ENCODE results near the gene ZFHX3. TPM values are rescaled to one million over a fixed set of nuclear protein-coding genes. Genes with fewer than 3 reads are reported as not detected.
"Not testable (repeated sequence)": the region's sequence is repeated elsewhere in the genome, so short reads cannot be mapped to it uniquely, and the experiment has no call there.

The ZFHX3 gene
- polyA plus RNA-seq, 3 donors from 2014 or later, result 0.05 to 1.4 (median 1.0) TPM

DNA sequence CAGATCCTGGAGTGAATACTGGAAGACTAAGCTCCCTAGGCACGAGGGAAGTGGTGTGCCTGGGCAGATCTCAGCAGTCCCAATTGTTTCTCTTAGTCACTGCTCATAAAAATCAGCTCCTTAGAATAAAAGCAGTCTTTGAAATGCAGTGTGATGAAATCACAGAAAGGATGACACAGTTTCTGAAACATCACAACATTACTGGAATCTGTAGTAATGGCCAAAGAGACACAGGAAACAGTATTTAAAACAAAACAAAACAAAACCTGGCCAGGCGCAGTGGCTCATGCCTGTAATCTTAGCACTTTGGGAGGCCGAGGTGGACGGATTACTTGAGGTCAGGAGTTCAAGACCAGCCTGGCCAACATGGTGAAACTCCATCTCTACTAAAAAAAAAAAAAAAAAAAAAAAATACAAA, 34.7 kb upstream of the ZFHX3 start:
- H3K27ac Mint-ChIP-seq; H3K9me3 Mint-ChIP-seq; H3K4me3 Mint-ChIP-seq; H3K36me3 Mint-ChIP-seq; DNase-seq; H3K27me3 Mint-ChIP-seq (ENCODE audit: low read depth in 3 of 3); H3K4me1 Mint-ChIP-seq: not testable (repeated sequence)

DNA sequence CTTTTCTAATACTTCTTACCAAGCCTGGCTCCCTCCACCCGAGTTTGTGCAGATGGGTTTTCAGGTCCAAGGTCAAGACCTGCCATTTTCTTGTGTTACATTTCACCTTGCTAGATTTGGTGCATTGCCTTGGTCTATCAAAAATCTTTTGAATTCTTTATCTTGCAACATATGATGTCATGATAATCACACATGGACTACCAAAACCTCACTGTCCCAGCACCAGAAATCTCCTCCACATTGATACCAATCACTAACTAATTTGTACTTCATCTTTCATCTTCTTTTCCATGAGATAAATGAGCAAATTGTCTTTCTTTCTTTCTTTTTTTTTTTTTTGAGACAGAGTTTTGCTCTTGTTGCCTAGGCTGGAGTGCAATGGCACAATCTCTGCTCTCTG, 33.0 kb upstream of the ZFHX3 start:
- no peak overlapping the region for H3K27ac Mint-ChIP-seq
- H3K4me3 Mint-ChIP-seq, result no peak overlapping the region
- no peaks in the 10 kb centered on the region for H3K9me3 Mint-ChIP-seq
- H3K36me3 Mint-ChIP-seq, result peaks cover 0 to 5% (median 0%) of the 10 kb centered on the region in 3 donors
- H3K4me1 Mint-ChIP-seq, result no peaks in the 10 kb centered on the region
- DNase-seq, result no peak
- H3K27me3 Mint-ChIP-seq (ENCODE audit: low read depth in 3 of 3), result peaks cover 0 to 9% (median 4%) of the 10 kb centered on the region in 3 donors

DNA sequence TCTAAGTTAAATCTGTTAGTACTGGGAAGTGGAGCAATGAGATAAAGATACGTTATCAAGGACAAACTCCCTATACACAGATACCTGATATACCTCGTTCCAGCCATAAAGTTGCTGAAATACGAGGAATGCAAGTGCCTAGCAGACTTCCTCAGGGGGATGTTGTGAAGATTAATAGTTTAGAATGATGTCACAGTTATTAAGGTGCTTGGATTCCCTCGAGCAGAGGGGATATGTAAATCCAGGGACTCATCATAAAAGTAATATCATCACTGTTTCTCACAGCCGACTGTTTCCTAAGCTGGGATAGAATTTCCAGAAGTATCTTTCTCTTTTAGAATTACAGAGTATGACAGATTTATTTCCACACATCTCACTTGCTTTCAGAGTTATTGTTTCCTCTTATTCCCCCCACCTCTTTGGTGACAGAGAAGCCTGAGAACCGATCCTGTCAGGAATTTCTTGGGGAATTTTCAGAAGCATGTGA, 28.4 kb upstream of the ZFHX3 start:
- Mint-ChIP-seq H3K36me3 (no peaks in the 10 kb centered on the region), H3K27me3 (ENCODE audit: low read depth in 3 of 3) (peaks cover 2 to 3% (median 2%) of the 10 kb centered on the region in 3 donors), H3K9me3 (peaks cover 0 to 2% (median 0%) of the 10 kb centered on the region in 6 donors), H3K4me1 (peaks cover under 1 to 2% of the 10 kb centered on the region in 2 donors), H3K27ac (no peak overlapping the region), H3K4me3 (no peak overlapping the region)
- DNase-seq, result no peak

DNA sequence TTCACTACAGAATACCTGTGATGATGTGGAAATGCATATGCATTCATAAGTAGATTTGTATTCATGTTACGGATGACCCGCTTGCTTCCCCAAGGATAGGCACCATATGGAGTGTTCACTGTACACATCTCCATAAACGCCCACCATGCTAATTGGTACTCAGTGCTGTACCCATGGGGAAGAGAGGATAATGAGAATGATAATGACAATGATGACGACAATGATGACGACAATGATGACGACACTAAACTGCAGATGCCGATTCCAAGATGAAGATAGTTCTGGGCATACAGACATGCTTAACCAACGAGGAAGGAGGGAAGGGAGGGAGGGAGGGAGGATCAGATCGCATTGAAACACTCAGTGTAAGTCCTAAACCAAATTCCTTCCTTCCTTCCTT, 26.5 kb upstream of the ZFHX3 start:
- Mint-ChIP-seq H3K27ac (no peak overlapping the region), H3K4me3 (no peak overlapping the region), H3K27me3 (ENCODE audit: low read depth in 3 of 3) (peaks cover 8 to 11% (median 8%) of the 10 kb centered on the region in 3 donors)

DNA sequence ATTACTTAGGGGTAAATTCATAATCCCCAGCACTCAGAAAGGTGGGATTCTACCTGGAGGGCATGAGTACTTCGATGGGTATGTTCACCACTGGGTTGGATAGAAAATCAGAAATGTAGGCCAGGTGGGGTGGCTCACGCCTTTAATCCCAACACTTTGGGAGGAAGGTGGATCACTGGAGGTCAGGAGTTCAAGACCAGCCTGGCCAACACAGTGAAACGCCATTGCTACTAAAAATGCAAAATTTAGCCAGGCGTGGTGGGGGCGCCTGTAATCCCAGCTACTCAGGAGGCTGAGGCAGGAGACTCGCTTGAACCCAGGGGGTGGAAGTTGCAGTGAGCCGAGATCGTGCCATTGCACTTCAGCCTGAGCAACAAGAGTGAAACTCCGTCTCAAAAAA, 24.1 kb upstream of the ZFHX3 start:
- H3K27me3 Mint-ChIP-seq (ENCODE audit: low read depth in 3 of 3), result peaks cover 12 to 15% (median 14%) of the 10 kb centered on the region in 3 donors
- H3K9me3 Mint-ChIP-seq, H3K36me3 Mint-ChIP-seq, H3K27ac Mint-ChIP-seq, DNase-seq, H3K4me3 Mint-ChIP-seq: not testable (repeated sequence)
- peaks cover 13 to 15% of the 10 kb centered on the region in 2 donors for H3K4me1 Mint-ChIP-seq

More for the DNA sequence above, 26.5 kb upstream of the ZFHX3 start:
- no peaks in the 10 kb centered on the region for H3K36me3 Mint-ChIP-seq
- peaks cover 0 to 2% (median 0%) of the 10 kb centered on the region in 6 donors for H3K9me3 Mint-ChIP-seq
- DNase-seq, result no peak
- H3K4me1 Mint-ChIP-seq, result peaks cover 13 to 15% of the 10 kb centered on the region in 2 donors

DNA sequence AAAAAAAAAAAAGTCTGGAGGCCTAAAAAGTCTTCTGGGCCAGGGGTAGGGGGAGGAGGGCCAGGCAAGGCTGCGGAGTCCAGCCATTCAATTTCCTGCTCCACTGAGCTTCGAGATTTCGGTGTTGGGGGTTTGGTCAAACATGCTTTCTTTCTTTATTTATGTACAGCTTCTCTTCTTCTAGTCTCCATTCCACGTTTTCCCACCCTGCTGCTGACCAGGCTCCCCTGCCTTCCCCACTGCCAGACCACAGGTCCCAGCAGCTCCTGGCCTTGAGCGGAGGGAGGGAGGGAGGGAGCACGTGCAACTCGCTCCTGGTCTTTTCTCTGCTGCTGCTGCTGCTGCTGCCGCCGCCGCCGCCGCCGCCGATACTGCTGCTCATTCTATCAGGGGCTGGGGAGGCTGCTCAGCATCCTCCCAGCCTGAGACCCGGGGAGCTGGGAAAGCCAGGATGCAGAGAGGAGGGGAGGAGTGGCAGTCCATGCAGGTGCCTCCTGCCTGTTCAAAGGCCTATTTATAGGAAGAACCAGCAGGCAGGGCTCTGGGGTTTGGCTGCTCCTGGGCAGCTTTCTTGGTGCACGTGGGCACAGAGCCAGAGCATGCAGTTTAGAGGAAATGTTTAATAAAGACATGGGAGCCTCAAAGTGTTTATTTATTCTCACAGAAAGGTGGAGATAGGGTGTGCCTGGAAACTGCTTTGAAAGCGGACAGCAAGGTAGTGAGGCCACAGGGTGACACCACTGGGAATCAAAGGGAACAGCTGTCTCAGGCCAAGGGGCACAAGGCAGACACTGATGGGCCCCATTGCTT, 23.4 kb upstream of the ZFHX3 start:
- H3K4me1 Mint-ChIP-seq, result peaks cover 13 to 15% of the 10 kb centered on the region in 2 donors
- no peaks in the 10 kb centered on the region for H3K36me3 Mint-ChIP-seq
- H3K9me3 Mint-ChIP-seq, result peaks cover 0 to 2% (median 0%) of the 10 kb centered on the region in 6 donors
- peak overlapping the region in 1 of 6 donors; percentile 46 for H3K27ac Mint-ChIP-seq
- DNase-seq, result no peak
- H3K4me3 Mint-ChIP-seq, result peak overlapping the region; percentile 54 to 85 (median 72)
- H3K27me3 Mint-ChIP-seq (ENCODE audit: low read depth in 3 of 3), result peaks cover 12 to 15% (median 14%) of the 10 kb centered on the region in 3 donors

DNA sequence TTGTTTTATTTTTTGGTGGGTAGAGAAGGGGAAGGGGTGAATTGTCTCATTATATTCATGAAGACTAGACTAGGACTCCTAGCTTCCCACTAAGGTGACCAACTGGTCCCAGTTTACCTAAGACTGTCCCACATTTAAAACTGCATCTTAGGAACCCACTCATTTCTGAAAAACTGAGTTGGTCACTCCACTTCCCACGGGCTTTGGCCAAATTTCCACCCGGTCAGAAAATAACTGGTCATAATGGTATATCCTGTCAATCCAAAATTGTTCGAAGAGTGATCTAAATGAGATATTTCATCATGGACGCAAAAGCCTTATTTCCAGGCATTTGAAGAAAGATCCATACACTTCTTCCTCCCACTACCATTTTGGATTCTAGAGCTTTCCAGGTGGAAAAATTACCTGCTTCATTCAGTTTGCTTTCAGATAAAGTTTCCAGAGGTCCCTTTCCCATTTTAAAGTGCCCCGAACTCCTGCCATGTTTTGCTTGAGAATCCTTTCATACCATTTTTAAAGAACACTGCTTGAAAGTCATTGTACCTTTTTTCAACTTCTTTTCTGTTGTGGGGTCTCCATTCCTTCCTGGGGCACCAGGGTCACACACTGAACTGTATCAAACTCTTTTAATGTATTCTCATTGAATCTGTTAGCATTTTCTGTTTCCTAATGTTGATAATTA, 21.8 kb upstream of the ZFHX3 start:
- Mint-ChIP-seq H3K36me3 (no peaks in the 10 kb centered on the region), H3K4me3 (peak overlapping the region in 2 of 5 donors; percentile 18 to 22), H3K27me3 (ENCODE audit: low read depth in 3 of 3) (peaks cover 19 to 22% (median 21%) of the 10 kb centered on the region in 3 donors), H3K27ac (no peak overlapping the region), H3K9me3 (peaks cover 0 to 2% (median 0%) of the 10 kb centered on the region in 6 donors), H3K4me1 (peaks cover 17 to 24% of the 10 kb centered on the region in 2 donors)
- DNase-seq, result no peak

DNA sequence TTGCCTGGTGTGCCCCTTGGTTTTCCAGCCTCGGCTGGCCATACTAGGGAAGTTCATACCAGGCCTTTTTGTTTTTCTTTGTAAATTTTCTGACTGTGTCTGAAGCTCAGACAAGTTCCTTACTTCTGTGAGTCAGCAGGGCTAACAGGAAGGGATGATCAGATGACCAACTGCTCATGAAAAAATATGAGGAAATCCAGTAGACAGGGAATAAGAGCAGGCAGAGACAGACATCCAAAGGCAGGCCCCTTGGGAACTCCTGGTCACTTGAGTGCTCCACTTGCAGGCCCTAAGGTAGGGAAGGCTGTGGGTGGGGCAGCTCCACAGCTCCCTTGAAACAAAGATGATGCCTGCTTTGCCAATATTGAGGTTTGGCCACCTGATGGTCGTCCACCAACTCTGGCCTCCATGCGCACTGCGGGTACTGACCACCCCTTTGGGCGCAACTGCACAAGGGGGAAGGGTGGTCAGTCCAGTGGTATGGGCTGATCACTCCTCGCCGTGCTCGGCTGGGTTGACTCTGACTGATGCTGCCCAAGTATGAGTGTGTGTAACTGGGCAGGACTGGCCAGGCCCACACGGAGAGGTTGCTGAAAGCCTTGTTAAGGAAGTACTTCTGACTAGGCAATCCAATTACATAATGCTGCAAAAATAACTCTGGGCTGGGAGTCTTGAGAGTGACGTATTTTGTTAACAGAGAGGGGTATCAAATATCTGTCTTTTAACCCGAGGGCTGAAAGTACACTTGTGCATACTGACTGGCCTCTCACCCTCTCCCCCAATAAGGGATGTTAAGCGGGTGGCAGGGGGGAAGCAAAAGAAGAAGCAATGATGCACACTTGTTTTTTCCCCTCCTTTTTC, 20.8 kb upstream of the ZFHX3 start:
- Mint-ChIP-seq H3K27ac (no peak overlapping the region), H3K9me3 (peaks cover 0 to 2% (median 0%) of the 10 kb centered on the region in 6 donors), H3K27me3 (ENCODE audit: low read depth in 3 of 3) (peaks cover 24 to 28% (median 26%) of the 10 kb centered on the region in 3 donors), H3K4me1 (peaks cover 24 to 26% of the 10 kb centered on the region in 2 donors), H3K36me3 (no peaks in the 10 kb centered on the region), H3K4me3 (no peak overlapping the region)
- DNase-seq, result no peak

DNA sequence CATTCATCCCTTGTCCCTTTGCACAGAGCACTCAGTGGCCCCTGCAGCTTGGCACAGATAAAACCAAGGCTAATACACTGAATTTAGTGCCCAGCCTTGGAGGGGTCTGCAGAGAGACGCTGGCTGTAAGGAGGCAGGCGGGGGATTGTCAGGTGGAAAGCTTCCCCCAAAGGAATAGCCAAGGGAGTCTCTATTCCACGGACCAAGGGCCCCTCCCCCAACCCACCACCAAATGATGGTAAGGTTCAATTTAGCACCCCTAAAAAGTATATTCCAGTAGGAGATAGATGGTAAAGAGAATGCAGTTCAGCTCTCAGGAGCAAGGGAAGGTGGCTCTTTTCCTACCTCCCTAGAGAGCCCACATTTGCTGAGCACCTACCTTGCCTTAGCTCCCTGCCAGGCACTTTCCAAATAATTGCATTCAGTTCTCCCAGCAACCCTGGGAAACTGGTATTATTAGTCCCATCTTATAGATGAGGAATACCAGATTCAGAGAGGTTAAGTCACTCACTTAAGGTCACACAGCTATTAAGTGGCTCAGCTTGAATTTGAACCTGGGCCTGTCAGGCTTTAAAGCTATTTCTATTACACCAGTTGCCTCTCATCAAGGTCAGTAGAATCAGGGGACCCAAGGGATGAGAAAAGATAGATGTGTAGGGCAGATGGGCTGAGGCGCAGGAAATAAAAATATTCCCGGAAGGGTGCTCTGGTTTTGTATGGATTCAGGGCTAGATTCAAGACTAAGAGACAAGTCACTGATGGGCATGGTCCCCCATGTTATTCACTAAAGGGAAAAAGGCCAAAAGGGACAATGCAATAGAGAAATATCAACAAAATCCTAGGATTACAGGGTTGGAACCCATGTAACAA, 20.0 kb upstream of the ZFHX3 start:
- Mint-ChIP-seq H3K36me3 (no peaks in the 10 kb centered on the region), H3K27ac (no peak overlapping the region), H3K9me3 (peaks cover 0 to 2% (median 0%) of the 10 kb centered on the region in 6 donors), H3K27me3 (ENCODE audit: low read depth in 3 of 3) (peaks cover 30 to 32% (median 32%) of the 10 kb centered on the region in 3 donors), H3K4me3 (no peak overlapping the region), H3K4me1 (peaks cover 26 to 27% of the 10 kb centered on the region in 2 donors)
- no peak for DNase-seq

DNA sequence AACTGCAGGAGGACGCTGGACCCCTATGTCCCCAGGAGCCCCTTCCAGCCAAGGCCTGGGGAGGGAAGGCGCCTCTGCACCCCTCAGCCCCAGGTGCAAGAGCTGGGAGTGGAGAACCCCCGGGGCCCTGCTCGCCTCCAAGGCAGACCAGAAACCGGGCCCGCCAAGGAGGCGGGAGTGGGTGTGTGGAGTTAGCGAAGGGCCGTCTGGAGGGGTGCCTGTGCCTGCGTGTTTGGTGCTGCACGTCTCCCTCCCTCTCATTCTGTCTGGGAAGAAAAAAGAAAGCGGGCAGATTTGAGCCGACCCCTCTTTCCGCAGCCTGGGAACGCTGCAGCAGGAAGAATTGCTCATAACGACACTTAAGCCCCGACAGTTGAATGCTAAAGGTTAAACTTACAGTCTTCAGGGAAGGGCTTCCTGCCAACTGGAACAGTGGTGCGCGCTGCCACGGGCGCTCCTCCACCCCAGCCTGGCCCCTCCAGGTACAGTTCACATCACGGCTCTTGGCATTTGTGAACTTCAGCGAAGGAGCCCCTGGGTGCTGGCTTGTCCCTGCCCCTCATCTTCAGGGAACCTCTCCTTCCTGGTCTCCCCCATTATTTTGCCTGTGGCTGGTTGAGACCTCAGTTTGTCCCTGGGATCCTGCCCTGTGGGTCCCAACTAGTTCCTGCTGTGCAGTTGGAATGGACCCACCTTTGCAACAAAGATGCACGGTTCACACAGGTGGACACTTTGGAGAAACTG, 19.2 kb upstream of the ZFHX3 start:
- no peak overlapping the region for H3K4me3 Mint-ChIP-seq
- peaks cover 32 to 38% (median 36%) of the 10 kb centered on the region in 3 donors for H3K27me3 Mint-ChIP-seq (ENCODE audit: low read depth in 3 of 3)
- H3K27ac Mint-ChIP-seq, result no peak overlapping the region
- peaks cover 32 to 33% of the 10 kb centered on the region in 2 donors for H3K4me1 Mint-ChIP-seq
- peaks cover 0 to 2% (median 0%) of the 10 kb centered on the region in 6 donors for H3K9me3 Mint-ChIP-seq
- DNase-seq, result no peak
- H3K36me3 Mint-ChIP-seq, result no peaks in the 10 kb centered on the region

DNA sequence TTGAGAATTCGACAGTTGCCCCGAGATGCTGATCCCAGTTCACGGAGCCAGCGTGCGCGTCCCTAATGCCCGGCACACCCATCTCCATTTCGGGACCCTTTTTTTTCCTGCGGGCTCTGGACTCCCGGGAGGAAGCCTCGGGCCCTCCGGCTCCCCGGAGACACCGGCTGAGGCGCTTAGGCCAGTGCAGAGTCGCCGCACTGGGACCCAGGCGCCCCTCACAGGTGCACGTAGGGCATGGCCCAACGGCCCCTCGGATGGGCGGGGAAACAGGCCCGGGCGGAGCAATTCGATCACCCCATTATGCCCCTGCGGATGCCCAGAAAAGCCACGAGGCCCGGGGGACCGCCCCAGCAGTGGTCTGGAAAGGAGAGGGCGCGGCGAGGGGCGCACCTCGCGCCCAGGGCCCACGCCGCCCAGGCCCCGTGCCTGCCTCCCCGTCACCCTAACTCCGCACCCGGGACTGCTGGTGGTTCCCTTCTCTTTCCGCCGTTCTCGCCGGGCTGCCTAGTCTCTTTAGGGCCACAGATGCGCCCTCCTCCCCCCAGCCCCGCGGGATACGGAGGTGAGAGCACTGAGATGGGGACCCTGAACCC, 18.5 kb upstream of the ZFHX3 start:
- Mint-ChIP-seq H3K9me3 (no peaks in the 10 kb centered on the region), H3K4me1 (peaks cover 30 to 33% of the 10 kb centered on the region in 2 donors), H3K4me3 (no peak overlapping the region), H3K27ac (no peak overlapping the region), H3K36me3 (no peaks in the 10 kb centered on the region), H3K27me3 (ENCODE audit: low read depth in 3 of 3) (peaks cover 34 to 41% (median 38%) of the 10 kb centered on the region in 3 donors)
- no peak for DNase-seq
